Brain microvascular endothelial cell (primary cell): Measurements from ENCODE around the gene SMARCD3.

Source experiments
- DNase-seq: peaks from one replicate; pipeline ENCODE4 v3.0.0-alpha.2; 2020
- H3K27ac ChIP-seq: fragments of 250-450 bp; sonication (Bioruptor Pico); 2 replicates; pipeline ENCODE4 v1.5.1; 2020; ENCODE audit warnings: mild to moderate bottlenecking, moderate library complexity
- H3K27me3 ChIP-seq: fragments of 250-450 bp; sonication (Bioruptor Pico); replicated peaks from 2 replicates; pipeline ENCODE4 v1.5.1; 2020; ENCODE audit warnings: mild to moderate bottlenecking
- H3K36me3 ChIP-seq: fragments of 250-450 bp; sonication (Bioruptor Pico); replicated peaks from 2 replicates; pipeline ENCODE4 v1.5.1; 2020; ENCODE audit warnings: mild to moderate bottlenecking
- H3K4me3 ChIP-seq: 2 replicates; pipeline ENCODE4 v1.5.1; 2011; ENCODE audit warnings: low read depth, mild to moderate bottlenecking, control low read depth, low read length, moderate library complexity
- in situ Hi-C: cut with HindIII; loops from 2 replicates; pipeline ENCODE4 v1.10.0; 2017; ENCODE audit warnings: low sequenced_read_pairs, low pct_ligation_motif_present
- TF ChIP-seq, protein P1 (sequence below): IDR thresholded peaks from 2 replicates; pipeline ENCODE4 v1.5.1; 2011; ENCODE audit warnings: low read depth, mild to moderate bottlenecking, moderate library complexity, low read length, control low read depth, inconsistent platforms; ENCODE audit errors: missing control alignments

The SMARCD3 gene

GRCh38 chr7:151274936-151275812 lies 26.7 kb upstream of the SMARCD3 start:
- Histone ChIP-seq H3K27ac (no peak overlapping the region), H3K4me3 (no peak overlapping the region), H3K27me3 (peaks cover 5% of the 10 kb centered on the region), H3K36me3 (no peaks in the 10 kb centered on the region)
- TF ChIP-seq, protein P1, sequence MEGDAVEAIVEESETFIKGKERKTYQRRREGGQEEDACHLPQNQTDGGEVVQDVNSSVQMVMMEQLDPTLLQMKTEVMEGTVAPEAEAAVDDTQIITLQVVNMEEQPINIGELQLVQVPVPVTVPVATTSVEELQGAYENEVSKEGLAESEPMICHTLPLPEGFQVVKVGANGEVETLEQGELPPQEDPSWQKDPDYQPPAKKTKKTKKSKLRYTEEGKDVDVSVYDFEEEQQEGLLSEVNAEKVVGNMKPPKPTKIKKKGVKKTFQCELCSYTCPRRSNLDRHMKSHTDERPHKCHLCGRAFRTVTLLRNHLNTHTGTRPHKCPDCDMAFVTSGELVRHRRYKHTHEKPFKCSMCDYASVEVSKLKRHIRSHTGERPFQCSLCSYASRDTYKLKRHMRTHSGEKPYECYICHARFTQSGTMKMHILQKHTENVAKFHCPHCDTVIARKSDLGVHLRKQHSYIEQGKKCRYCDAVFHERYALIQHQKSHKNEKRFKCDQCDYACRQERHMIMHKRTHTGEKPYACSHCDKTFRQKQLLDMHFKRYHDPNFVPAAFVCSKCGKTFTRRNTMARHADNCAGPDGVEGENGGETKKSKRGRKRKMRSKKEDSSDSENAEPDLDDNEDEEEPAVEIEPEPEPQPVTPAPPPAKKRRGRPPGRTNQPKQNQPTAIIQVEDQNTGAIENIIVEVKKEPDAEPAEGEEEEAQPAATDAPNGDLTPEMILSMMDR = no peak
- no peak for DNase-seq
- in situ Hi-C loops = no loop called here

- Histone ChIP-seq H3K36me3 (no peaks in the 10 kb centered on the region), H3K27ac (no peak overlapping the region), H3K27me3 (peaks cover 5% of the 10 kb centered on the region), H3K4me3 (no peak overlapping the region)
- in situ Hi-C loops = no loop called here
- no peak for DNase-seq
- TF ChIP-seq, protein P1 = no peak
Measured at GRCh38 chr7:151274396-151274795, 25.9 kb upstream of the SMARCD3 start.

GRCh38 chr7:151273651-151274390 lies 25.3 kb upstream of the SMARCD3 start:
- Histone ChIP-seq H3K27me3 (peaks cover 5% of the 10 kb centered on the region), H3K36me3 (no peaks in the 10 kb centered on the region), H3K27ac (no peak overlapping the region), H3K4me3 (no peak overlapping the region)
- DNase-seq = no peak
- TF ChIP-seq, protein P1 = no peak
- in situ Hi-C loops = no loop called here

GRCh38 chr7:151272877-151273276 lies 24.4 kb upstream of the SMARCD3 start:
- no peak overlapping the region for H3K27ac ChIP-seq
- TF ChIP-seq, protein P1 = no peak
- H3K4me3 ChIP-seq = no peak overlapping the region
- in situ Hi-C loops = no loop called here
- no peaks in the 10 kb centered on the region for H3K36me3 ChIP-seq
- no peak for DNase-seq
- peaks cover 5% of the 10 kb centered on the region for H3K27me3 ChIP-seq

GRCh38 chr7:151272405-151272804 lies 23.9 kb upstream of the SMARCD3 start:
- TF ChIP-seq, protein P1 = no peak
- Histone ChIP-seq H3K27me3 (peaks cover 5% of the 10 kb centered on the region), H3K27ac (no peak overlapping the region), H3K36me3 (no peaks in the 10 kb centered on the region), H3K4me3 (no peak overlapping the region)
- in situ Hi-C loops = no loop called here
- DNase-seq = no peak
